ENCODE results near the gene STK11. TPM values are rescaled to one million over a fixed set of nuclear protein-coding genes. Genes with fewer than 3 reads are reported as not detected.
A peak's percentile ranks its signal among the peaks of the same experiment; 100 is the strongest.
"Not testable (repeated sequence)": the region's sequence is repeated elsewhere in the genome, so short reads cannot be mapped to it uniquely, and the experiment has no call there.

STK11 gene
- total RNA-seq, 4 donors from 2014 or later: 74.0 to 106 (median 78.4) TPM

DNA sequence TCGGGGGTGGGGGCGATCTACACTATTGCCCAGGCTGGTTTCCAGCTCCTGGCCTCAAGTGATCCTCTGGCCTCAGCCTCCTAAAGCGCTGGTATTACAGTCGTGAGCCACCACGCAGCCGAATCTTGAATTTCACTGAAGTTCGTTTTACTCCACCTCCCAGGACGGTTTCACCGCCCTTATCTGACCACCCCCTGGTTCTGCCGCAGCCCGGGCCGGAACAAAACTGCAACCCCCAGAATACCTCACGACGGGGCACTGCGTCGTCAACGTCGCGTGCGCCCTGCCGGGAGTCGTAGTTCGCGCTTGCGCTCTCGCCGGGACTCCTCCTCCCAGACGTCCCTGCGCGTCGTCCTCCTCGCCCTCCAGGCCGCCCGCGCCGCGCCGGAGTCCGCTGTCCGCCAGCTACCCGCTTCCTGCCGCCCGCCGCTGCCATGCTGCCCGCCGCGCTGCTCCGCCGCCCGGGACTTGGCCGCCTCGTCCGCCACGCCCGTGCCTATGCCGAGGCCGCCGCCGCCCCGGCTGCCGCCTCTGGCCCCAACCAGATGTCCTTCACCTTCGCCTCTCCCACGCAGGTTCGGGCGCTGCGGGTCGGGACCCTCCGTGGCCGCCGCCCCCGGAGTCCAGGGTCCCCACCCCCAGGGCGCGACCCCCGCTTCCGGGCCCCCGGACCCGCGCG is 36.0 kb downstream of the STK11 start, which contains the start of gene ATP5F1D:
TSS of gene ATP5F1D (plus strand) at position 335 of the 679 bp plus-strand sequence. CDS start at position 435, 100 bp downstream.
- TF ChIP-seq CTCF (IDR thresholded peaks at IDR 0.05): no peak
- TF ChIP-seq POLR2A (IDR thresholded peaks at IDR 0.05): no peak
- intact Hi-C loops (cut with DNase I; ENCODE audit: low total_unique reads): no loop called here
- peak; percentile 91 to 98 for DNase-seq (ENCODE audit: low spot score in 2 of 2)
- WGBS, 2 donors: 1 to 2% methylated on average over 38 to 49 of the region's 79 CpGs
- peak within 1 kb of the TSS; percentile 67 for H3K4me3 ChIP-seq (ENCODE audit: low read depth, poor library complexity, severe bottlenecking)

DNA sequence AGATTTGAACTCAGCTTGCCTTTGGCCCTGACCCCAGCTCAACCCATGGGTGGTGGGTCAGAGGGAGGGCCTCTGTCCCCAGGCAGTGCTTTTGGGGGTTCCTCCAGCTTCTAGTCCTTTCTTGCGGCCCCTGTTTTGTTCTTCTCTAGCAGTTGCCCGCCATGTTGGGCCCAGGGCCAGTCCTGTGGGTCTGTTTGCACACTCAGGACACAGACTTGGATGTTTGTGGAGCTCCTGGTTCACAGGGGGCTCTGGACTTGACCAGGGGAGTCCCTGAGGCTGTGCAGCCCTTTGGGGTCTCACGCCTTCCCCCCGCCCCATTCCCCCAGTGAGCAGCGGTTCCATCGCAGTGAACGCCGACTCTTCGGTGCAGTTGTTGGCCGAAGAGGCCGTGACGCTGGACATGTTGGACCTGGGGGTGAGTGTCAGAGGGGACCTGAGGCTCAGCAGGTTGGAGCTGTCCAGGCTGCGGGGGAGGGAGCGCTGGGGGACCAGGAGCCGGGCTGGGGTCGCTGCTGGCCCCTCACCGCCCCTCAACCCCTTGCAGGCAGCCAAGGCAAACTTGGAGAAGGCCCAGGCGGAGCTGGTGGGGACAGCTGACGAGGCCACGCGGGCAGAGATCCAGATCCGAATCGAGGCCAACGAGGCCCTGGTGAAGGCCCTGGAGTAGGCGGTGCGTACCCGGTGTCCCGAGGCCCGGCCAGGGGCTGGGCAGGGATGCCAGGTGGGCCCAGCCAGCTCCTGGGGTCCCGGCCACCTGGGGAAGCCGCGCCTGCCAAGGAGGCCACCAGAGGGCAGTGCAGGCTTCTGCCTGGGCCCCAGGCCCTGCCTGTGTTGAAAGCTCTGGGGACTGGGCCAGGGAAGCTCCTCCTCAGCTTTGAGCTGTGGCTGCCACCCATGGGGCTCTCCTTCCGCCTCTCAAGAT is 38.5 kb downstream of the STK11 start:
- TF ChIP-seq CTCF (IDR thresholded peaks at IDR 0.05) (peak in 1 of 3 donors; percentile 86), POLR2A (IDR thresholded peaks at IDR 0.05) (no peak)
- intact Hi-C loops (cut with DNase I; ENCODE audit: low total_unique reads): loop anchor here (2.0 kb wide), 1 partner anchor 23 kb away; no protein-coding TSS in a partner anchor
- DNase-seq (ENCODE audit: low spot score in 2 of 2): peak; percentile 85 to 97
- WGBS, 2 donors: 45 to 58% methylated on average over 18 to 28 of the region's 33 CpGs
- H3K4me3 ChIP-seq (ENCODE audit: low read depth, poor library complexity, severe bottlenecking): no peak overlapping the region

- DNase-seq (ENCODE audit: low spot score in 2 of 2): peak; percentile 69 to 94
- H3K4me3 ChIP-seq (ENCODE audit: low read depth, poor library complexity, severe bottlenecking): no peak overlapping the region
- TF ChIP-seq POLR2A (IDR thresholded peaks at IDR 0.05) (no peak), CTCF (IDR thresholded peaks at IDR 0.05) (no peak)
- 7 to 10% methylated on average over 11 to 22 of the region's 31 CpGs for WGBS, 2 donors
- intact Hi-C loops (cut with DNase I; ENCODE audit: low total_unique reads): loop anchor here (2.0 kb wide), 1 partner anchor 22 kb away; no protein-coding TSS in a partner anchor
Observed at GRCh38 chr19:1244693-1245451, 39.3 kb downstream of the STK11 start.

DNA sequence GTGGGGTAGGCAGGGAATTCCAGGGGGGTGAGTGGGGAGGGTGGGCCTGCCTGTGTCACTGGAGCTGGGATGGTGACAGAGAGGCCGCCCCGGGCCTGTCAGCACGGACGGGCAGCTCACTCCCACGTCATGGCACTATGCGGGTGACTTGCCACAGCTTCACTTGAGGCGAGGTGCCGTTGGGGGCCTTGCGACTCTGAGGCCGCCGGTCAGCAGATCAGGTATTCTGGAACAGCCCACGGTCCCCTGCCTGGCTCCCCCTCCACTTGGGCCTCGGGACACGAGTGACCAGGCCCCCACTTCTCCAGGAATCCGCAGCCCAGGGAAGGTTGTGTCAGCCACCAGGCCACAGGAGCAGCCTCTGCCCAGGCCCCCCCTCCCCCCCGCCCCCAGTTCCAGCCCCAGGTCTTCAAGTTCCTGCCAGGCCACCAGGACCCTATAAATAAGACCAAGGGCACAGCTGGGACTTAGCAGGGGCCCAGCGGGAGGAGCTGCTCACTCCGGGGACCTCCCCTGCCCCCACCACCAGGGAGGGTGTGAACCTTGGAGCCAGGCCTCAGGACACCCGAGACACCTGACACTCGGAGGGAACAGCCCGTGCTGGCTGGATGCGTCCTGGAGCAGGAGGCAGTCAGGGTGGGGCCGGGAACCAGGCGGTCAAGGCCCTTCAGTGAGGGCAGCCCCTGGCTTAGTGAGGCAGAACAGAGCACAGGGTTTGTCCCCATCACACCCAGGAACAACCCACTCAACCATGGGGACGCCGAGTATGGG is 40.1 kb downstream of the STK11 start:
- no peak for TF ChIP-seq POLR2A (IDR thresholded peaks at IDR 0.05)
- no peak for TF ChIP-seq CTCF (IDR thresholded peaks at IDR 0.05)
- peak in 1 of 2 donors; percentile 95 for DNase-seq (ENCODE audit: low spot score in 2 of 2)
- intact Hi-C loops (cut with DNase I; ENCODE audit: low total_unique reads): loop anchor here (2.0 kb wide), 1 partner anchor 21 kb away; no protein-coding TSS in a partner anchor
- H3K4me3 ChIP-seq (ENCODE audit: low read depth, poor library complexity, severe bottlenecking): no peak overlapping the region
- WGBS, 2 donors: 44 to 52% methylated on average over 12 to 13 of the region's 26 CpGs

- intact Hi-C loops (cut with DNase I; ENCODE audit: low total_unique reads); H3K4me3 ChIP-seq (ENCODE audit: low read depth, poor library complexity, severe bottlenecking): not testable (repeated sequence)
- 73% methylated on average over 27 of the region's 27 CpGs for WGBS, 2 donors
- DNase-seq (ENCODE audit: low spot score in 2 of 2): peak in 1 of 2 donors; percentile 92
Observed at GRCh38 chr19:1246265-1247087, 40.9 kb downstream of the STK11 start.

Data from lower leg skin (tissue), 4 donors.